Peyer's patch (tissue), 4 donors: Measurements from ENCODE around the gene TMEM106A.
"Not testable (repeated sequence)": the region's sequence is repeated elsewhere in the genome, so short reads cannot be mapped to it uniquely, and the experiment has no call there.

Source experiments
- POLR2A ChIP-seq, 2 donors: fragments of 450-650 bp; IDR thresholded peaks; one replicate each; pipeline ENCODE4 v1.5.1; 2017; ENCODE audit warnings: antibody characterized with exemption in 2 of 2, mild to moderate bottlenecking in 2 of 2, moderate library complexity in 2 of 2
- TF ChIP-seq, protein P1 (sequence below), 6 experiments: fragments of 450-650 bp in 4 of 6; fragments of 200-600 bp in 2 of 6; sonication (generic) in 1 of 6; IDR thresholded peaks; one replicate each; pipeline ENCODE4 v1.5.1; 2017 to 2019; ENCODE audit warnings: antibody characterized with exemption in 6 of 6, mild to moderate bottlenecking in 3 of 6, moderate library complexity in 1 of 6

DNA sequence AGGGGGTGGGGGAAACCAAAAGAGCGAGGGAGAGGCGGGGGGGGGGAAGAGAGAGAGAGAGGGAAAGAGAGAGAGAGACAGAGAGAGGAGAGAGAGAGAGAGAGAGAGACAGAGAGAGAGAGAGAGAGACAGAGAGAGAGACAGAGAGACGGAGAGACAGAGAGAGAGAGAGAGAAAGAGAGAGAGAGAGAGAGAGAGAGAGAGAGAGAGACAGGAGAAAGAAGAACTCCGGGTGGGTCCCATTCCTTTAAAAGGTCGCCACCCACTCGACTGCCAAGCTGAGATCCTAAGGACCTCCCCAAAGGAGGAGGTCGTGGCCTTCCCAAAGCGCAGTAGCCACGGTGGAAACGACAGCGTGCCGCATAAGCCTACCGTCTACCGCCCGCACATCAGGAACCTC lies 21.6 kb downstream of the TMEM106A start:
- TF ChIP-seq, protein P1, sequence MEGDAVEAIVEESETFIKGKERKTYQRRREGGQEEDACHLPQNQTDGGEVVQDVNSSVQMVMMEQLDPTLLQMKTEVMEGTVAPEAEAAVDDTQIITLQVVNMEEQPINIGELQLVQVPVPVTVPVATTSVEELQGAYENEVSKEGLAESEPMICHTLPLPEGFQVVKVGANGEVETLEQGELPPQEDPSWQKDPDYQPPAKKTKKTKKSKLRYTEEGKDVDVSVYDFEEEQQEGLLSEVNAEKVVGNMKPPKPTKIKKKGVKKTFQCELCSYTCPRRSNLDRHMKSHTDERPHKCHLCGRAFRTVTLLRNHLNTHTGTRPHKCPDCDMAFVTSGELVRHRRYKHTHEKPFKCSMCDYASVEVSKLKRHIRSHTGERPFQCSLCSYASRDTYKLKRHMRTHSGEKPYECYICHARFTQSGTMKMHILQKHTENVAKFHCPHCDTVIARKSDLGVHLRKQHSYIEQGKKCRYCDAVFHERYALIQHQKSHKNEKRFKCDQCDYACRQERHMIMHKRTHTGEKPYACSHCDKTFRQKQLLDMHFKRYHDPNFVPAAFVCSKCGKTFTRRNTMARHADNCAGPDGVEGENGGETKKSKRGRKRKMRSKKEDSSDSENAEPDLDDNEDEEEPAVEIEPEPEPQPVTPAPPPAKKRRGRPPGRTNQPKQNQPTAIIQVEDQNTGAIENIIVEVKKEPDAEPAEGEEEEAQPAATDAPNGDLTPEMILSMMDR (IDR thresholded peaks at IDR 0.05), result not testable (repeated sequence)
- not testable (repeated sequence) for TF ChIP-seq POLR2A (IDR thresholded peaks at IDR 0.05)
